ENCODE measurements around the gene RNU1-3. TPM values are rescaled to one million over a fixed set of nuclear protein-coding genes. Genes with fewer than 3 reads are reported as not detected.
"Not testable (repeated sequence)": the region's sequence is repeated elsewhere in the genome, so short reads cannot be mapped to it uniquely, and the experiment has no call there.

The RNU1-3 gene
- total RNA-seq (2016; rRNA removed; fragmentation: Illumina TruSeq; extraction: Trizol) (859 and 11,018 TPM in 2 replicates), polyA plus RNA-seq (2011; rRNA removed) (under 0.01 TPM in 2 replicates), polyA minus RNA-seq (2011; rRNA and poly(A)+ RNA removed; ENCODE audit: low replicate concordance) (12,820 and 15,604 TPM in 2 replicates), Bru-seq, nascent RNA (percentile 87 among the genes with signal in this experiment), BruChase-seq, experiment 1, labeled RNA remaining after a 6-hour chase (percentile 54 among the genes with signal in this experiment), BruChase-seq, experiment 2, labeled RNA remaining after a 2-hour chase (percentile 42 among the genes with signal in this experiment)
- total RNA-seq (2016; cell fraction: cytosol; rRNA removed; fragmentation: Illumina TruSeq; extraction: Trizol; ENCODE audit: low read depth): 16,281 and 17,236 TPM in 2 replicates
- total RNA-seq (2016; cell fraction: insoluble cytoplasmic fraction; rRNA removed; fragmentation: Illumina TruSeq; extraction: Trizol): 1,309 and 10,613 TPM in 2 replicates
- 2,848 and 3,475 TPM in 2 replicates for total RNA-seq (2016; cell fraction: membrane; rRNA removed; fragmentation: Illumina TruSeq; extraction: Trizol)
- 52,466 and 64,417 TPM in 2 replicates for total RNA-seq (2016; cell fraction: nucleus; rRNA removed; fragmentation: Illumina TruSeq; extraction: Trizol)
- polyA plus RNA-seq (2011; cell fraction: cytosol; rRNA removed): under 0.01 TPM in 2 replicates
- polyA plus RNA-seq (2011; cell fraction: nucleus; rRNA removed): under 0.01 TPM in 2 replicates
- 59.2 and 78.2 TPM in 2 replicates for polyA plus RNA-seq (2012)
- polyA plus RNA-seq (2016; cell fraction: cytosol; fragmentation: Illumina TruSeq; extraction: Trizol; ENCODE audit: low read depth): 27.3 and 44.4 TPM in 2 replicates
- polyA plus RNA-seq (2016; cell fraction: insoluble cytoplasmic fraction; fragmentation: Illumina TruSeq; extraction: Trizol; ENCODE audit: low read depth): not detected in 2 replicates
- polyA plus RNA-seq (2016; cell fraction: membrane; fragmentation: Illumina TruSeq; extraction: Trizol; ENCODE audit: low read depth): not detected in 2 replicates
- 32.8 TPM in 1 of 2 replicates, not detected in the other for polyA plus RNA-seq (2016; cell fraction: nucleus; fragmentation: Illumina TruSeq; extraction: Trizol; ENCODE audit: insufficient read depth, low read depth)
- 90,102 and 105,040 TPM in 2 replicates for polyA minus RNA-seq (2011; cell fraction: cytosol; rRNA and poly(A)+ RNA removed)
- 42,574 and 58,030 TPM in 2 replicates for polyA minus RNA-seq (2011; cell fraction: nucleus; rRNA and poly(A)+ RNA removed)
- long read RNA-seq, experiment 1: 0 reads
- long read RNA-seq, experiment 2: 0 reads

DNA sequence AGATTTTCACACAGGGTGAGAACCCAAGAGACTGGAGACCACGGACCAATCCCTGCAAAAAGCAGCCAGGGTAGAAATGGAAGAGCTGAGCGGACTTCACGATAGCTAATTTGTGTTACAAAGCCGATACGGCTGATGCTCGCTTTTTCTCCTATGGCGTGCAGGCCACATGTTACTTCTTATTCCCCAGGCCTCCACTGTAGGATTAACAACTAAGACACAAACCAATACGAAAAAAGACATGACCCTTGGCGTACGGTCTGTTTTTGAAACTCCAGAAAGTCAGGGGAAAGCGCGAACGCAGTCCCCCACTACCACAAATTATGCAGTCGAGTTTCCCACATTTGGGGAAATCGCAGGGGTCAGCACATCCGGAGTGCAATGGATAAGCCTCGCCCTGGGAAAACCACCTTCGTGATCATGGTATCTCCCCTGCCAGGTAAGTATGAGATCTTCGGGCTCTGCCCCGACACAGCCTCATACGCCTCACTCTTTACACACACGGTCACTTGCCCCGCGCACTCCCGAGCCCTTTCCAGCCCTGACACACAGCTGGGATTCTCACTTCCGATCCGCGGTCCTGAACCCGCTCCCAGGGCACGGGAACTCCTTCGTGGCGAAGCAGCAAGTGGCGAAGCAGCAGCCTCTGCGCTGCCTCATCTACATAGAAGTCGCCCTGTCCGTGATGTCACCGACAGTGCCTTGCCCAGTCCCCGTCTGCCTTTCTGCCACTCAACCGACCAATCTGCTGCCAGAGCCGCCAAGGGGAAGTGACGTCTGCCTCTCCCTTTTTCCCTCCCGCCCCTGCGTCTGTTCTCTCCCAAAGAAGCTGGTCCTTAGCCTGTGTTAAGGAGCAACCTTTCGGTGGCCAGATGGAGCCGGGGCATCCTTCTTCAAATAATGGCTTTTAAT lies at the start of gene RNU1-3:
Gene RNU1-3 (minus strand): TSS at position 447 of the 912 bp plus-strand sequence.
- H3K4me2 ChIP-seq (ENCODE audit: low read depth, low read length); CTCF ChIA-PET (ENCODE audit: low intra/inter-chr PET ratio, low total read pairs); H4K20me1 ChIP-seq (ENCODE audit: insufficient read depth, low read length); H2AFZ ChIP-seq (ENCODE audit: low read length); DNase-seq (ENCODE audit: low spot score); H3K9me3 ChIP-seq (ENCODE audit: low read length); H3K36me3 ChIP-seq (replicated peaks in 1 of 2; ENCODE audit: control insufficient read depth in 1 of 2, insufficient read depth in 2 of 2, low read length in 2 of 2); H3K4me3 ChIP-seq (replicated peaks in 1 of 3; ENCODE audit: insufficient read depth in 1 of 3, low read depth in 2 of 3, low read length in 3 of 3); H3K9ac ChIP-seq (ENCODE audit: insufficient read depth, low read depth, low read length); H3K27me3 ChIP-seq (ENCODE audit: control insufficient read depth in 1 of 2, insufficient read depth in 2 of 2, low read length in 2 of 2); H3K79me2 ChIP-seq (ENCODE audit: insufficient read depth, low read length); intact Hi-C loops (cut with micrococcal nuclease; ENCODE audit: unreplicated experiment); FAIRE-seq; H3K27ac ChIP-seq (ENCODE audit: extremely low read length, insufficient read depth, low read length); POLR2A ChIA-PET; in situ Hi-C loops (cut with HindIII; ENCODE audit: extremely low pct_ligation_motif_present, low pct_unique_long_range_greater_than_20kb); H3K4me1 ChIP-seq (ENCODE audit: insufficient read depth, low read length): not testable (repeated sequence)
- no CpG with 5 or more reads among the region's 45 CpGs for WGBS (ENCODE audit: low lambda C conversion rate)
- TSS peak; percentile 100 for BruUV-seq (replicated peaks)
- ATAC-seq: peak; percentile 100

GRCh38 chr1:16713480-16713879 lies 46.7 kb upstream of the RNU1-3 start:
- peaks cover 0 to 15% of the 10 kb centered on the region in 2 experiments; a peak in 4 of 5 replicates for H3K27me3 ChIP-seq (ENCODE audit: control insufficient read depth in 1 of 2, insufficient read depth in 2 of 2, low read length in 2 of 2)
- FAIRE-seq; H3K9me3 ChIP-seq (ENCODE audit: low read length); in situ Hi-C loops (cut with HindIII; ENCODE audit: extremely low pct_ligation_motif_present, low pct_unique_long_range_greater_than_20kb); H4K20me1 ChIP-seq (ENCODE audit: insufficient read depth, low read length); H3K79me2 ChIP-seq (ENCODE audit: insufficient read depth, low read length); ATAC-seq; H3K36me3 ChIP-seq (replicated peaks in 1 of 2; ENCODE audit: control insufficient read depth in 1 of 2, insufficient read depth in 2 of 2, low read length in 2 of 2); BruUV-seq (replicated peaks); intact Hi-C loops (cut with micrococcal nuclease; ENCODE audit: unreplicated experiment); CTCF ChIA-PET (ENCODE audit: low intra/inter-chr PET ratio, low total read pairs); H3K4me2 ChIP-seq (ENCODE audit: low read depth, low read length); H3K4me3 ChIP-seq (replicated peaks in 1 of 3; ENCODE audit: insufficient read depth in 1 of 3, low read depth in 2 of 3, low read length in 3 of 3); H3K4me1 ChIP-seq (ENCODE audit: insufficient read depth, low read length); H2AFZ ChIP-seq (ENCODE audit: low read length); H3K9ac ChIP-seq (ENCODE audit: insufficient read depth, low read depth, low read length); POLR2A ChIA-PET; DNase-seq (ENCODE audit: low spot score); H3K27ac ChIP-seq (ENCODE audit: extremely low read length, insufficient read depth, low read length): not testable (repeated sequence)
- WGBS (ENCODE audit: low lambda C conversion rate): 17% methylated on average over 3 of the region's 10 CpGs

GRCh38 chr1:16712984-16713383 lies 46.2 kb upstream of the RNU1-3 start:
- CTCF ChIA-PET (ENCODE audit: low intra/inter-chr PET ratio, low total read pairs); H3K9ac ChIP-seq (ENCODE audit: insufficient read depth, low read depth, low read length); H3K36me3 ChIP-seq (replicated peaks in 1 of 2; ENCODE audit: control insufficient read depth in 1 of 2, insufficient read depth in 2 of 2, low read length in 2 of 2); H3K79me2 ChIP-seq (ENCODE audit: insufficient read depth, low read length); FAIRE-seq; ATAC-seq; BruUV-seq (replicated peaks); H3K27ac ChIP-seq (ENCODE audit: extremely low read length, insufficient read depth, low read length); H3K4me2 ChIP-seq (ENCODE audit: low read depth, low read length); H3K9me3 ChIP-seq (ENCODE audit: low read length); intact Hi-C loops (cut with micrococcal nuclease; ENCODE audit: unreplicated experiment); DNase-seq (ENCODE audit: low spot score); H4K20me1 ChIP-seq (ENCODE audit: insufficient read depth, low read length); H3K4me1 ChIP-seq (ENCODE audit: insufficient read depth, low read length); H3K4me3 ChIP-seq (replicated peaks in 1 of 3; ENCODE audit: insufficient read depth in 1 of 3, low read depth in 2 of 3, low read length in 3 of 3); POLR2A ChIA-PET; in situ Hi-C loops (cut with HindIII; ENCODE audit: extremely low pct_ligation_motif_present, low pct_unique_long_range_greater_than_20kb); H2AFZ ChIP-seq (ENCODE audit: low read length): not testable (repeated sequence)
- whole genome bisulfite sequencing (ENCODE audit: low lambda C conversion rate): 46% methylated on average over 5 of the region's 6 CpGs
- H3K27me3 ChIP-seq (ENCODE audit: control insufficient read depth in 1 of 2, insufficient read depth in 2 of 2, low read length in 2 of 2): peaks cover 0 to 14% of the 10 kb centered on the region in 2 experiments; a peak in 4 of 5 replicates

All from HepG2 (cell line).